SK-N-SH (cell line): ENCODE results near the gene SH2D5. TPM values are rescaled to one million over a fixed set of nuclear protein-coding genes. Genes with fewer than 3 reads are reported as not detected.
A peak's percentile ranks its signal among the peaks of the same experiment; 100 is the strongest.

Experiments used
- CTCF ChIA-PET: fragments of 300-600, 350-600 bp; formaldehyde crosslinking; extraction: SDS; loops from one replicate; lab custom pipeline; 2021; lab: Yijun Ruan, JAX
- POLR2A ChIA-PET: fragments of 350-600 bp; sonication (Branson Sonifier 250); formaldehyde crosslinking; extraction: SDS; loops from one replicate; lab custom pipeline; 2020; ENCODE audit warnings: antibody characterized with exemption, inconsistent platforms; lab: Yijun Ruan, JAX
- DNase-seq: peaks from one replicate; pipeline ENCODE4 v3.0.0; 2012
- H2AFZ ChIP-seq: fragments of 200-600 bp; sonication (generic); 2 replicates; pipeline ENCODE4 v1.8.1; 2016; ENCODE audit warnings: antibody characterized with exemption, mild to moderate bottlenecking, low read depth
- H3F3A ChIP-seq: fragments of 200-600 bp; sonication (generic); replicated peaks from 2 replicates; pipeline ENCODE3; 2016; ENCODE audit warnings: antibody characterized with exemption, mild to moderate bottlenecking; ENCODE audit not compliant: insufficient read depth
- H3K27ac ChIP-seq, 2 experiments: fragments of 200-500 bp in 1 of 2; fragments of 200-600 bp in 1 of 2; sonication (Bioruptor generic) in 1 of 2; sonication (generic), shearing (Covaris generic) in 1 of 2; 2 replicates each; pipeline versions ENCODE4 v1.5.1 to v1.6.1; 2014 to 2016; ENCODE audit warnings: low read depth in 2 of 2, inconsistent platforms in 1 of 2, low read length in 1 of 2, mild to moderate bottlenecking in 1 of 2, mixed read lengths in 1 of 2
- H3K27me3 ChIP-seq: fragments of 200-600 bp; sonication (generic), shearing (Covaris generic); 2 replicates; pipeline ENCODE4 v1.6.1; 2016; ENCODE audit warnings: mixed run types; ENCODE audit not compliant: insufficient read depth
- H3K36me3 ChIP-seq, 2 experiments: fragments of 200-500 bp in 1 of 2; fragments of 200-600 bp in 1 of 2; sonication (Bioruptor generic) in 1 of 2; sonication (generic) in 1 of 2; replicated peaks in 1 of 2; 2 replicates each; pipeline versions ENCODE3 to v1.5.1; 2014 to 2016; ENCODE audit warnings: low read length in 1 of 2, mild to moderate bottlenecking in 1 of 2; ENCODE audit not compliant: insufficient read depth in 2 of 2, control insufficient read depth in 1 of 2
- H3K4me1 ChIP-seq, 2 experiments: fragments of 200-500 bp in 1 of 2; fragments of 200-600 bp in 1 of 2; sonication (Bioruptor generic) in 1 of 2; sonication (generic), shearing (Covaris generic) in 1 of 2; 2 replicates each; pipeline versions ENCODE4 v1.5.1 to v1.6.1; 2014 to 2016; ENCODE audit warnings: low read depth in 1 of 2, low read length in 1 of 2, mixed run types in 1 of 2; ENCODE audit not compliant: insufficient read depth in 2 of 2, control insufficient read depth in 1 of 2
- H3K4me2 ChIP-seq: fragments of 200-600 bp; sonication (generic), shearing (Covaris generic); 2 replicates; pipeline ENCODE4 v1.6.1; 2017; ENCODE audit warnings: mixed run types
- H3K4me3 ChIP-seq, 2 experiments: fragments of 200-500 bp in 1 of 2; fragments of 200-600 bp in 1 of 2; sonication (Bioruptor generic) in 1 of 2; sonication (generic), shearing (Covaris generic) in 1 of 2; 2 replicates each; pipeline versions ENCODE4 v1.5.1 to v1.8.1; 2014 to 2016; ENCODE audit warnings: low read depth in 2 of 2, inconsistent platforms in 1 of 2, low read length in 1 of 2, mild to moderate bottlenecking in 1 of 2, mixed read lengths in 1 of 2, moderate library complexity in 1 of 2
- H3K79me2 ChIP-seq: fragments of 200-600 bp; sonication (generic); 2 replicates; pipeline ENCODE4 v1.8.1; 2017; ENCODE audit warnings: mild to moderate bottlenecking; ENCODE audit not compliant: insufficient read depth
- H3K9ac ChIP-seq: fragments of 200-600 bp; sonication (generic); 2 replicates; pipeline ENCODE4 v1.6.1; 2017; ENCODE audit warnings: mixed run types
- H3K9me2 ChIP-seq: fragments of 200-600 bp; sonication (generic); 2 replicates; pipeline ENCODE4 v1.6.1; 2017; ENCODE audit warnings: mixed run types
- H3K9me3 ChIP-seq: fragments of 200-600 bp; sonication (generic); 2 replicates; pipeline ENCODE4 v1.6.1; 2017; ENCODE audit warnings: mixed run types, mild to moderate bottlenecking, moderate library complexity
- H4K20me1 ChIP-seq: fragments of 200-600 bp; sonication (generic); 2 replicates; pipeline ENCODE4 v1.6.1; 2017; ENCODE audit warnings: mild to moderate bottlenecking, mixed run types; ENCODE audit not compliant: insufficient read depth
- FOXM1 ChIP-seq: IDR thresholded peaks from 2 replicates; pipeline ENCODE4 v1.4.0; 2012; ENCODE audit warnings: low read depth, mild to moderate bottlenecking
- GATA2 ChIP-seq: sonication (generic); formaldehyde crosslinking; IDR thresholded peaks from 2 replicates; pipeline ENCODE4 v1.5.0; 2020; ENCODE audit warnings: mild to moderate bottlenecking, missing genetic modification reagents
- JUND ChIP-seq: IDR thresholded peaks from 2 replicates; pipeline ENCODE4 v1.4.0; 2012
- MEF2A ChIP-seq: IDR thresholded peaks from 2 replicates; pipeline ENCODE4 v1.4.0; 2012; ENCODE audit warnings: low read depth, borderline replicate concordance
- RAD21 ChIP-seq: IDR thresholded peaks from 2 replicates; pipeline ENCODE4 v1.6.1; 2012; ENCODE audit warnings: mild to moderate bottlenecking, low read length
- RXRA ChIP-seq: IDR thresholded peaks from 2 replicates; pipeline ENCODE4 v1.4.0; 2012; ENCODE audit warnings: low read depth, mild to moderate bottlenecking, borderline replicate concordance
- SIN3A ChIP-seq: IDR thresholded peaks from 2 replicates; pipeline ENCODE4 v1.6.1; 2012; ENCODE audit warnings: low read depth, mild to moderate bottlenecking, low read length, moderate library complexity, borderline replicate concordance
- TAF1 ChIP-seq: IDR thresholded peaks from 2 replicates; pipeline ENCODE4 v1.6.1; 2012; ENCODE audit warnings: low read depth, mild to moderate bottlenecking, low read length, moderate library complexity, borderline replicate concordance
- TEAD4 ChIP-seq: IDR thresholded peaks from 2 replicates; pipeline ENCODE4 v1.4.0; 2012; ENCODE audit warnings: mild to moderate bottlenecking, borderline replicate concordance; ENCODE audit not compliant: insufficient read depth
- YY1 ChIP-seq: IDR thresholded peaks from 2 replicates; pipeline ENCODE4 v1.4.0; 2012; ENCODE audit warnings: low read depth, mild to moderate bottlenecking
- WGBS: methylation state at CpG from one replicate; pipeline ENCODE4 v1.1.6; 2017; ENCODE audit warnings: low lambda C conversion rate; 5-methylcytosine and 5-hydroxymethylcytosine counted together
- polyA plus RNA-seq, 3 experiments: library from polyadenylated mRNA; depleted of rRNA; stranded (reverse); fragments of >200 nt; gene quantifications; 2 replicates each; pipeline ENCODE4 v1.2.3, GENCODE V29; 2012
- TF ChIP-seq, protein P1 (sequence below): IDR thresholded peaks from 2 replicates; pipeline ENCODE4 v1.4.0; 2012; ENCODE audit warnings: low read depth
- TF ChIP-seq, protein P2 (sequence below): fragments of 200-600 bp; sonication (generic); IDR thresholded peaks from 2 replicates; pipeline ENCODE4 v1.6.1; 2017; ENCODE audit warnings: antibody characterized with exemption, mild to moderate bottlenecking, moderate library complexity
- TF ChIP-seq, protein P3 (sequence below): fragments of 150-350 bp; IDR thresholded peaks from 2 replicates; pipeline ENCODE4 v1.6.1; 2017; ENCODE audit warnings: antibody characterized with exemption, low read length, low read depth, borderline replicate concordance
- TF ChIP-seq, protein P4 (sequence below): IDR thresholded peaks from 2 replicates; pipeline ENCODE4 v1.6.1; 2012; ENCODE audit warnings: mild to moderate bottlenecking, low read depth, low read length, moderate library complexity

The SH2D5 gene
- polyA plus RNA-seq, 1 of the 3 experiments (the other 2 are of a cell fraction): 6.1 TPM

DNA sequence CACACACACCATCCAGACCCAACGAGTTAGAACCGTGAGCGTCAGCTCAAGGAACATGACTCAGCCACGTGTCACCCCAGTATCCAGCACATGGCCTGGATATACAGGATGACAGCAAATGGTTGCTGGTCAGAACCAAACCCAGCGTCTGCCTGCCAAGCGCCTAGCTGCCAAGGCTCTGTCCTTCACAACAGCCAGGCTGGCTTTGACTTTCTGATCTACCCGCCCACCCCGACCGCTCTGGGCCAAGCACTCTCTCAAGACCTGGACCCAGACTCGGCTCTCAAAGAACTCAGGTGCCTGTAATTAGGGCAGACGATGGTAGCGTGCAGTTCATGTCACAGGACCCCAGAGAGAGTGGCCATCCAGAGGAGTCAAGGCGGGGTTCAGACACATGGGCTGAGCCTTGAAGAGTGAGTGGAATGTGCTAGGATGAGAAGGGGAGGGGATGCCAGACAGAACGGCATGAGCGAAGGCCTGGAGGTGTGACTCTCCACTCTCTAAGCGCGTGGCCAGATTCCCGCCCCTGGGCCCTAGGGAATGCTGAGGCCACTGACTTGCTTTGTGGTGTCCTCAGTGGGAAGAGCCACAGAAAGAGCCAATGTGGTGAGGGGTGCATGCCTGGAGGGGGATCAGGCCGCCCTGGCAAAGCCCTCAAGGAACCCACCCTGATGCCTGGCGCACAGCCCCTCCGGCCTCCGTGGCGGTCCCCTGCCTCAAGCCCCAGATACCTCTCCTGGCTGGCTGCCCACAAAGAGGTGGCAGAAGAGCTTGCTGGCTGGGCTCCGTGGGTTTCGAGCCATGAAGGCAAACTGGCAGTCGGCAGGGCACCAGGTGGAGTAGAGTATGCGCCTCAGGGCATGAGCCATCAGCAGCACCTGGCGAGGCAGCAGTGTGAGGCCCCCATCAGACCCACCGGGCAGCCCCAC, 7.0 kb downstream of the SH2D5 start:
- no peak overlapping the region for H3K4me2 ChIP-seq
- no peaks in the 10 kb centered on the region for H3K9me2 ChIP-seq
- no peak overlapping the region for H3K9ac ChIP-seq
- TF ChIP-seq, protein P1, sequence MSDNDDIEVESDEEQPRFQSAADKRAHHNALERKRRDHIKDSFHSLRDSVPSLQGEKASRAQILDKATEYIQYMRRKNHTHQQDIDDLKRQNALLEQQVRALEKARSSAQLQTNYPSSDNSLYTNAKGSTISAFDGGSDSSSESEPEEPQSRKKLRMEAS: peak; percentile 95
- no peak for TF ChIP-seq SIN3A
- TF ChIP-seq, all 33 proteins: peak for 1
- no peaks in the 10 kb centered on the region for H3K79me2 ChIP-seq
- ChIA-PET POLR2A (no interaction called here), CTCF (no interaction called here)
- DNase-seq: peak; percentile 25
- WGBS: 96% methylated on average over 14 of the region's 29 CpGs
- no peaks in the 10 kb centered on the region for H3K9me3 ChIP-seq
- H3F3A ChIP-seq: no peaks in the 10 kb centered on the region
- peak overlapping the region in 1 of 2 experiments; percentile 44; a peak in 2 of 4 replicates for H3K27ac ChIP-seq
- H3K4me3 ChIP-seq: no peak overlapping the region
- H2AFZ ChIP-seq: no peak overlapping the region
- H3K36me3 ChIP-seq: no peaks in the 10 kb centered on the region
- no peaks in the 10 kb centered on the region for H3K27me3 ChIP-seq
- H4K20me1 ChIP-seq: no peaks in the 10 kb centered on the region
- no peaks in the 10 kb centered on the region for H3K4me1 ChIP-seq

DNA sequence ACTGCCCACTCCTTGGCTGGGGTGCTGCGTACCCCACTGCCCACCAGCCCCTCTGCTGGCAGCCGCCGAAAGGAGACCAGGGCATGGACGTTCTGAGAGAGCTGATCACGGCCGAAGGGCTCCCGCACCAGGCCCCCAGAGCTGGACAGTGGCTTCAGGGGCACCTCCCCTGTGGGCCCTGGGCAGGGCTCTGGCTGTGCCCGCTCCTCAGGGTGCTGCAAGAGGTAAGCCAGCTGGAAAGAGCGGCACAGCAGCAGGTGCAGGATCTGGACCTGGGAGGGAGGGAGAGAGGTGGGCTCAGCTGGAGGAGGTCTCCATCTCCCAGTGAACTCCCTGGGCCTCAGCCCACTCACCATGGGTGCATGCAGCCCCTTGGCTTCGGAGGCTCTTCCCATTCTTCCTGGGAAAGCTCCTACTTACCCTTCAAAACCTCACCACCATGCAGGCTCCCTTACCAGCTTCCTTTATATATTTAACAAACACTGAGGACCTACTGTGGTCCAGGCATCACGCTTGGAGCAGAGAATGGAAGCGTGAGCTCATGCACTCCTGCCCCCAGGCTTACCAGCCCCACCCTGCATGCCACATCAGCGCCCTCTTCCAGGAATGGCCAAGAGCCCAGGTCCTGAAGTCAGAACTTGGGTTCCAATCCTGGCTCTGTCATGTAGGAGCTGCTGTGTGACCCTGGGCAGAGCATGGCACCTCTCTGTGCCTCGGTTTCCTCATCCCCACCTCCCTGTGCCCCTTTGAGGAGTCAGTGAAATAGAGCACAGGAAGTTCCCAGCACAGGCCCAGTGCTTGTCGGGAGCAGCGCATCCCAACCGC, 7.9 kb downstream of the SH2D5 start:
- CTCF ChIA-PET: interaction anchor here (0.8 kb wide), 1 partner anchor 28 kb away, joined by 3 read pairs; no protein-coding TSS in a partner anchor
- no peaks in the 10 kb centered on the region for H3K9me2 ChIP-seq
- TF ChIP-seq, protein P2, sequence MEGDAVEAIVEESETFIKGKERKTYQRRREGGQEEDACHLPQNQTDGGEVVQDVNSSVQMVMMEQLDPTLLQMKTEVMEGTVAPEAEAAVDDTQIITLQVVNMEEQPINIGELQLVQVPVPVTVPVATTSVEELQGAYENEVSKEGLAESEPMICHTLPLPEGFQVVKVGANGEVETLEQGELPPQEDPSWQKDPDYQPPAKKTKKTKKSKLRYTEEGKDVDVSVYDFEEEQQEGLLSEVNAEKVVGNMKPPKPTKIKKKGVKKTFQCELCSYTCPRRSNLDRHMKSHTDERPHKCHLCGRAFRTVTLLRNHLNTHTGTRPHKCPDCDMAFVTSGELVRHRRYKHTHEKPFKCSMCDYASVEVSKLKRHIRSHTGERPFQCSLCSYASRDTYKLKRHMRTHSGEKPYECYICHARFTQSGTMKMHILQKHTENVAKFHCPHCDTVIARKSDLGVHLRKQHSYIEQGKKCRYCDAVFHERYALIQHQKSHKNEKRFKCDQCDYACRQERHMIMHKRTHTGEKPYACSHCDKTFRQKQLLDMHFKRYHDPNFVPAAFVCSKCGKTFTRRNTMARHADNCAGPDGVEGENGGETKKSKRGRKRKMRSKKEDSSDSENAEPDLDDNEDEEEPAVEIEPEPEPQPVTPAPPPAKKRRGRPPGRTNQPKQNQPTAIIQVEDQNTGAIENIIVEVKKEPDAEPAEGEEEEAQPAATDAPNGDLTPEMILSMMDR: no peak
- TF ChIP-seq RXRA (no peak), TAF1 (no peak), YY1 (no peak), FOXM1 (no peak), RAD21 (no peak), GATA2 (CRISPR knock-in tag) (no peak), TEAD4 (no peak), MEF2A (no peak), JUND (no peak)
- TF ChIP-seq, protein P3, sequence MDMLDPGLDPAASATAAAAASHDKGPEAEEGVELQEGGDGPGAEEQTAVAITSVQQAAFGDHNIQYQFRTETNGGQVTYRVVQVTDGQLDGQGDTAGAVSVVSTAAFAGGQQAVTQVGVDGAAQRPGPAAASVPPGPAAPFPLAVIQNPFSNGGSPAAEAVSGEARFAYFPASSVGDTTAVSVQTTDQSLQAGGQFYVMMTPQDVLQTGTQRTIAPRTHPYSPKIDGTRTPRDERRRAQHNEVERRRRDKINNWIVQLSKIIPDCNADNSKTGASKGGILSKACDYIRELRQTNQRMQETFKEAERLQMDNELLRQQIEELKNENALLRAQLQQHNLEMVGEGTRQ: no peak
- TF ChIP-seq, protein P4, sequence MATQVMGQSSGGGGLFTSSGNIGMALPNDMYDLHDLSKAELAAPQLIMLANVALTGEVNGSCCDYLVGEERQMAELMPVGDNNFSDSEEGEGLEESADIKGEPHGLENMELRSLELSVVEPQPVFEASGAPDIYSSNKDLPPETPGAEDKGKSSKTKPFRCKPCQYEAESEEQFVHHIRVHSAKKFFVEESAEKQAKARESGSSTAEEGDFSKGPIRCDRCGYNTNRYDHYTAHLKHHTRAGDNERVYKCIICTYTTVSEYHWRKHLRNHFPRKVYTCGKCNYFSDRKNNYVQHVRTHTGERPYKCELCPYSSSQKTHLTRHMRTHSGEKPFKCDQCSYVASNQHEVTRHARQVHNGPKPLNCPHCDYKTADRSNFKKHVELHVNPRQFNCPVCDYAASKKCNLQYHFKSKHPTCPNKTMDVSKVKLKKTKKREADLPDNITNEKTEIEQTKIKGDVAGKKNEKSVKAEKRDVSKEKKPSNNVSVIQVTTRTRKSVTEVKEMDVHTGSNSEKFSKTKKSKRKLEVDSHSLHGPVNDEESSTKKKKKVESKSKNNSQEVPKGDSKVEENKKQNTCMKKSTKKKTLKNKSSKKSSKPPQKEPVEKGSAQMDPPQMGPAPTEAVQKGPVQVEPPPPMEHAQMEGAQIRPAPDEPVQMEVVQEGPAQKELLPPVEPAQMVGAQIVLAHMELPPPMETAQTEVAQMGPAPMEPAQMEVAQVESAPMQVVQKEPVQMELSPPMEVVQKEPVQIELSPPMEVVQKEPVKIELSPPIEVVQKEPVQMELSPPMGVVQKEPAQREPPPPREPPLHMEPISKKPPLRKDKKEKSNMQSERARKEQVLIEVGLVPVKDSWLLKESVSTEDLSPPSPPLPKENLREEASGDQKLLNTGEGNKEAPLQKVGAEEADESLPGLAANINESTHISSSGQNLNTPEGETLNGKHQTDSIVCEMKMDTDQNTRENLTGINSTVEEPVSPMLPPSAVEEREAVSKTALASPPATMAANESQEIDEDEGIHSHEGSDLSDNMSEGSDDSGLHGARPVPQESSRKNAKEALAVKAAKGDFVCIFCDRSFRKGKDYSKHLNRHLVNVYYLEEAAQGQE: no peak
- H3K79me2 ChIP-seq: no peaks in the 10 kb centered on the region
- no peaks in the 10 kb centered on the region for H3F3A ChIP-seq
- H2AFZ ChIP-seq: no peak overlapping the region
- no peaks in the 10 kb centered on the region for H3K36me3 ChIP-seq
- DNase-seq: peak; percentile 15
- H3K4me1 ChIP-seq: no peaks in the 10 kb centered on the region
- H3K27me3 ChIP-seq: no peaks in the 10 kb centered on the region
- no peaks in the 10 kb centered on the region for H4K20me1 ChIP-seq
- peak overlapping the region in 1 of 2 experiments; percentile 44; a peak in 1 of 4 replicates for H3K27ac ChIP-seq
- H3K4me2 ChIP-seq: no peak overlapping the region
- no peak overlapping the region for H3K9ac ChIP-seq
- H3K4me3 ChIP-seq: no peak overlapping the region
- H3K9me3 ChIP-seq: no peaks in the 10 kb centered on the region
- 96% methylated on average over 7 of the region's 17 CpGs for WGBS
- POLR2A ChIA-PET: no interaction called here
